ENCODE results near the gene METAP1. TPM values are rescaled to one million over a fixed set of nuclear protein-coding genes. Genes with fewer than 3 reads are reported as not detected.
A peak's percentile ranks its signal among the peaks of the same experiment; 100 is the strongest.

The METAP1 gene
- total RNA-seq, 1 experiment from 2014 or later, result 112 TPM

GRCh38 chr4:99043346-99043745 lies 47.8 kb downstream of the METAP1 start:
- DNase-seq (ENCODE audit: low read depth, low spot score) (no peak), ATAC-seq (no peak)
- Histone ChIP-seq H3K9ac (ENCODE audit: low read length) (no peak overlapping the region), H3K9me3 (ENCODE audit: control insufficient read depth in 1 of 2, insufficient read depth in 1 of 2, low read depth in 1 of 2, low read length in 2 of 2) (no peaks in the 10 kb centered on the region), H3K27me3 (ENCODE audit: insufficient read depth, low read length) (no peaks in the 10 kb centered on the region), H3K4me1 (ENCODE audit: control insufficient read depth in 1 of 2, insufficient read depth in 2 of 2, low read length in 2 of 2) (no peaks in the 10 kb centered on the region), H3K4me2 (ENCODE audit: low read length) (no peak overlapping the region), H3K79me2 (ENCODE audit: insufficient read depth, low read length) (peaks cover 41% of the 10 kb centered on the region), H3K9me2 (ENCODE audit: insufficient read depth) (no peaks in the 10 kb centered on the region), H4K20me1 (ENCODE audit: insufficient read depth) (peaks cover 3% of the 10 kb centered on the region; the same call in 1 of the 2 replicates), H2AFZ (ENCODE audit: low read depth, low read length, poor library complexity, severe bottlenecking) (no peak overlapping the region), H3K27ac (ENCODE audit: low read depth, low read length) (no peak overlapping the region), H3K36me3 (ENCODE audit: control insufficient read depth in 1 of 2, insufficient read depth in 2 of 2, low read length in 2 of 2) (peaks cover 0 to 24% of the 10 kb centered on the region in 2 experiments; a peak in 2 of 4 replicates), H3K4me3 (replicated peaks in 1 of 2; ENCODE audit: low read depth in 1 of 2, low read length in 2 of 2) (no peak overlapping the region)
- RAD21 ChIA-PET (ENCODE audit: low non-redundant PET in 1 of 2, low total read pairs in 2 of 2, uncharacterized antibody in 2 of 2, unreplicated experiment in 2 of 2), result no interaction called here
- TF ChIP-seq EZH2 (IDR thresholded peaks at IDR 0.05), result no peak
- no peak for TF ChIP-seq CEBPB (IDR thresholded peaks at IDR 0.05; ENCODE audit: low read depth)
- intact Hi-C loops (cut with micrococcal nuclease), result no loop called here
- CTCF ChIA-PET, result no interaction called here
- POLR2A ChIA-PET, result no interaction called here
- no TSS peak for BruUV-seq (replicated peaks)

DNA sequence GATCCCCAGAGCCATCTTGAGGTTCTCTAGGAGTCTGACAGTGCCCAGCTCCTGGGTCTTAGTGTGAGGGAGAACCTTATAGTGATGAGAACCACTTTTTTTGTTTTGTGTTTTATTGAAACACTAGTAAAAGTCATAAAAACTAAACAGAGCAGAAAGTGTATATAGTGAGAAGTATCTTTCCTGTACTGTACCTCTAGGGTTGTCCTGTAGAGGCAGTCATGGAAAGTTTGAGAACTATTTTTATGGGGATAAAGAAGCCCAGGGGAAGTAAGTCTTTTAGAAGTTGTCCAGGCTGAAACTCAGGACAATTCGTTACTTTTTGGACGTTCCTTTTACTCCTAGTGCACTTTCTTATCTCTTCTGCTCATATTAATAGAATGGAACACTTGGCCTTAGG lies 52.2 kb downstream of the METAP1 start:
- ChIA-PET POLR2A (no interaction called here), RAD21 (ENCODE audit: low non-redundant PET in 1 of 2, low total read pairs in 2 of 2, uncharacterized antibody in 2 of 2, unreplicated experiment in 2 of 2) (no interaction called here), CTCF (no interaction called here)
- no peak overlapping the region for H3K9ac ChIP-seq (ENCODE audit: low read length)
- DNase-seq (ENCODE audit: low read depth, low spot score), result no peak
- H4K20me1 ChIP-seq (ENCODE audit: insufficient read depth), result no peaks in the 10 kb centered on the region
- H3K4me2 ChIP-seq (ENCODE audit: low read length), result no peak overlapping the region
- H3K36me3 ChIP-seq (ENCODE audit: control insufficient read depth in 1 of 2, insufficient read depth in 2 of 2, low read length in 2 of 2), result peaks cover 16 to 31% of the 10 kb centered on the region in 2 experiments; a peak in 3 of 4 replicates
- intact Hi-C loops (cut with micrococcal nuclease), result no loop called here
- no peaks in the 10 kb centered on the region for H3K9me3 ChIP-seq (ENCODE audit: control insufficient read depth in 1 of 2, insufficient read depth in 1 of 2, low read depth in 1 of 2, low read length in 2 of 2)
- H2AFZ ChIP-seq (ENCODE audit: low read depth, low read length, poor library complexity, severe bottlenecking), result no peak overlapping the region
- H3K79me2 ChIP-seq (ENCODE audit: insufficient read depth, low read length), result peaks cover 37% of the 10 kb centered on the region; the same call in 1 of the 2 replicates
- no peak overlapping the region for H3K4me3 ChIP-seq (replicated peaks in 1 of 2; ENCODE audit: low read depth in 1 of 2, low read length in 2 of 2)
- BruUV-seq (replicated peaks), result no TSS peak
- peak; percentile 63 for ATAC-seq
- no peak overlapping the region for H3K27ac ChIP-seq (ENCODE audit: low read depth, low read length)
- no peaks in the 10 kb centered on the region for H3K9me2 ChIP-seq (ENCODE audit: insufficient read depth)
- no peaks in the 10 kb centered on the region for H3K27me3 ChIP-seq (ENCODE audit: insufficient read depth, low read length)
- TF ChIP-seq SRF (IDR thresholded peaks at IDR 0.05; ENCODE audit: low read depth) (no peak), POLR2AphosphoS5 (IDR thresholded peaks at IDR 0.05; ENCODE audit: low read depth, low read length) (no peak), CTCF (IDR thresholded peaks at IDR 0.05 in 2 of 3, conservative IDR thresholded peaks at IDR 0.05 in 1 of 3; ENCODE audit: borderline replicate concordance in 1 of 3, insufficient read depth in 1 of 3, low read depth in 2 of 3, low read length in 2 of 3) (peak in 2 of 3 experiments; percentile 17 to 31; a peak in 2 of 6 replicates)
- TF ChIP-seq, protein P1, sequence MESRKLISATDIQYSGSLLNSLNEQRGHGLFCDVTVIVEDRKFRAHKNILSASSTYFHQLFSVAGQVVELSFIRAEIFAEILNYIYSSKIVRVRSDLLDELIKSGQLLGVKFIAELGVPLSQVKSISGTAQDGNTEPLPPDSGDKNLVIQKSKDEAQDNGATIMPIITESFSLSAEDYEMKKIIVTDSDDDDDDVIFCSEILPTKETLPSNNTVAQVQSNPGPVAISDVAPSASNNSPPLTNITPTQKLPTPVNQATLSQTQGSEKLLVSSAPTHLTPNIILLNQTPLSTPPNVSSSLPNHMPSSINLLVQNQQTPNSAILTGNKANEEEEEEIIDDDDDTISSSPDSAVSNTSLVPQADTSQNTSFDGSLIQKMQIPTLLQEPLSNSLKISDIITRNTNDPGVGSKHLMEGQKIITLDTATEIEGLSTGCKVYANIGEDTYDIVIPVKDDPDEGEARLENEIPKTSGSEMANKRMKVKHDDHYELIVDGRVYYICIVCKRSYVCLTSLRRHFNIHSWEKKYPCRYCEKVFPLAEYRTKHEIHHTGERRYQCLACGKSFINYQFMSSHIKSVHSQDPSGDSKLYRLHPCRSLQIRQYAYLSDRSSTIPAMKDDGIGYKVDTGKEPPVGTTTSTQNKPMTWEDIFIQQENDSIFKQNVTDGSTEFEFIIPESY (IDR thresholded peaks at IDR 0.05; ENCODE audit: extremely low read depth, insufficient replicate concordance, low read length), result no peak
- H3K4me1 ChIP-seq (ENCODE audit: control insufficient read depth in 1 of 2, insufficient read depth in 2 of 2, low read length in 2 of 2), result no peaks in the 10 kb centered on the region
